Aorta (tissue), 5 donors: Measurements from ENCODE around the gene ATG14. TPM values are rescaled to one million over a fixed set of nuclear protein-coding genes. Genes with fewer than 3 reads are reported as not detected.
"Not testable (repeated sequence)": the region's sequence is repeated elsewhere in the genome, so short reads cannot be mapped to it uniquely, and the experiment has no call there.

Experiments
- ATAC-seq: fragments of 200-7000 bp; cut with Tn5 transposase; one replicate; pipeline ENCODE4 v1.9.1; 2022; ENCODE audit warnings: moderate library complexity; ENCODE audit not compliant: low FRiP score
- DNase-seq, 2 donors: peaks; one replicate each; pipeline ENCODE4 v3.0.0-alpha.2; 2020
- H3K27ac ChIP-seq, 2 donors: one replicate each; pipeline ENCODE4 v1.5.1; 2013; ENCODE audit warnings: low read length in 2 of 2, mild to moderate bottlenecking in 2 of 2, moderate library complexity in 2 of 2, control low read depth in 1 of 2, inconsistent platforms in 1 of 2, low read depth in 1 of 2
- H3K27me3 ChIP-seq, 2 donors: one replicate each; pipeline ENCODE4 v1.6.1; 2013; ENCODE audit warnings: control low read depth in 1 of 2, low read length in 1 of 2, mild to moderate bottlenecking in 1 of 2, moderate library complexity in 1 of 2; ENCODE audit not compliant: insufficient read depth in 2 of 2, control insufficient read depth in 1 of 2
- H3K36me3 ChIP-seq, 2 donors: one replicate each; pipeline ENCODE4 v1.6.1; 2013; ENCODE audit warnings: control low read depth in 1 of 2, low read length in 1 of 2, mild to moderate bottlenecking in 1 of 2; ENCODE audit not compliant: insufficient read depth in 2 of 2, control insufficient read depth in 1 of 2
- H3K4me1 ChIP-seq, 2 donors: one replicate each; pipeline ENCODE4 v1.6.1; 2013; ENCODE audit warnings: low read length in 2 of 2, control low read depth in 1 of 2, mild to moderate bottlenecking in 1 of 2, moderate library complexity in 1 of 2; ENCODE audit not compliant: insufficient read depth in 2 of 2, control insufficient read depth in 1 of 2
- H3K4me3 ChIP-seq, 2 donors: one replicate each; pipeline ENCODE4 v1.5.1; 2013; ENCODE audit warnings: low read length in 2 of 2, control low read depth in 1 of 2, mild to moderate bottlenecking in 1 of 2
- H3K9me3 ChIP-seq: one replicate; pipeline ENCODE4 v1.6.1; 2013; ENCODE audit warnings: mild to moderate bottlenecking, low read length; ENCODE audit not compliant: control insufficient read depth
- WGBS, 2 donors: extraction: QIAGEN DNeasy Blood & Tissue Kit; methylation state at CpG; one replicate each; pipeline ENCODE4 v1.1.7; 2013; 5-methylcytosine and 5-hydroxymethylcytosine counted together
- intact Hi-C, 2 donors: fragments of 100-400 bp; cut with DNase I; formaldehyde crosslinking; loops; one replicate each; pipeline versions ENCODE4 v1.14.2 to v1.15.0; 2022
- long read RNA-seq, 2 donors: library from polyadenylated mRNA; unstranded; transcript quantifications; one replicate each; pipeline ENCODE4 v2.0.0, GENCODE V29; 2020 to 2021
- polyA plus RNA-seq, 2 donors: library from polyadenylated mRNA; stranded (reverse); fragments of 200-250 nt; gene quantifications; one replicate each; pipeline ENCODE4 v1.2.3, GENCODE V29; 2013
- total RNA-seq, 2 donors: library from RNA; stranded (reverse); fragmentation: NEBNext Ultra II Directional; extraction: Animal tissue kit (Norgen Biotek cat#: 25700); gene quantifications; one replicate each; pipeline ENCODE4 v1.2.1, GENCODE V29; 2021
- donor health status: healthy with polysubstance abuse.
- donor health status: Bipolar disorder and iron deficiency.
- donor health status: DM: no; HTN: no; CAD: no.
- donor health status: DM: no; HTN: no; CAD: no.
- donor health status: DM: yes; HTN: yes; CAD: no.

ATG14 gene
- total RNA-seq = 10 to 100 TPM; 18.7 to 19.4 TPM
- polyA plus RNA-seq = 10 to 100 TPM in 1 of 2 donors, 1 to 10 TPM in 1; 6.0 to 11.5 TPM
- long read RNA-seq, donor 1, full-length matches to known transcripts = 10 of 38 reads
- long read RNA-seq, donor 1, partial matches to known transcripts = 11 of 38 reads
- long read RNA-seq, donor 1, other reads (novel, unspliced or antisense) = 17 of 38 reads
- long read RNA-seq, donor 2, full-length matches to known transcripts = 2 of 7 reads
- long read RNA-seq, donor 2, partial matches to known transcripts = 3 of 7 reads
- long read RNA-seq, donor 2, other reads (novel, unspliced or antisense) = 2 of 7 reads

GRCh38 chr14:55411426-55412389 lies at the start of gene ATG14:
ATG14 (minus strand) TSS chr14:55411830; CDS start chr14:55411822, 8 bp downstream.
- intact Hi-C loops = loop anchor here (10.0 kb wide), 2 partner anchors 137 to 147 kb away; partner anchors contain the start of gene FBXO34 (in 1 of the 2)
- WGBS, 2 donors = 3% methylated on average over 54 to 57 of the region's 57 CpGs
- Histone ChIP-seq H3K4me3 (peak within 1 kb of the TSS; percentile 77 to 90), H3K27ac (peak within 1 kb of the TSS; percentile 46 to 55), H3K27me3 (no peaks in the 10 kb centered on the region), H3K9me3 (no peaks in the 10 kb centered on the region), H3K36me3 (peaks cover 0 to 3% of the 10 kb centered on the region in 2 donors), H3K4me1 (peaks cover 2 to 6% of the 10 kb centered on the region in 2 donors)
- ATAC-seq = peak; percentile 98
- peak; percentile 91 to 93 for DNase-seq

GRCh38 chr14:55458800-55459515 lies 47.3 kb upstream of the ATG14 start:
- intact Hi-C loops = no loop called here
- no peaks in the 10 kb centered on the region for H3K9me3 ChIP-seq
- H3K27ac ChIP-seq = no peak overlapping the region
- no peaks in the 10 kb centered on the region for H3K36me3 ChIP-seq
- 86 to 88% methylated on average over 9 of the region's 9 CpGs for WGBS, 2 donors
- H3K4me3 ChIP-seq = no peak overlapping the region
- H3K27me3 ChIP-seq = no peaks in the 10 kb centered on the region
- no peaks in the 10 kb centered on the region for H3K4me1 ChIP-seq
- DNase-seq = no peak
- no peak for ATAC-seq

- no peaks in the 10 kb centered on the region for H3K27me3 ChIP-seq
- WGBS, 2 donors = 82 to 85% methylated on average over 6 of the region's 6 CpGs
- H3K36me3 ChIP-seq = no peaks in the 10 kb centered on the region
- no peaks in the 10 kb centered on the region for H3K4me1 ChIP-seq
- ATAC-seq = no peak
- H3K4me3 ChIP-seq = no peak overlapping the region
- no peak for DNase-seq
- H3K27ac ChIP-seq = no peak overlapping the region
- H3K9me3 ChIP-seq = no peaks in the 10 kb centered on the region
- intact Hi-C loops = no loop called here
Measured at GRCh38 chr14:55457496-55457895, 45.9 kb upstream of the ATG14 start.

- H3K4me3 ChIP-seq, H3K9me3 ChIP-seq, H3K27me3 ChIP-seq, H3K36me3 ChIP-seq, ATAC-seq, intact Hi-C loops, DNase-seq, H3K4me1 ChIP-seq, H3K27ac ChIP-seq: not testable (repeated sequence)
- 92 to 94% methylated on average over 16 to 25 of the region's 34 CpGs for WGBS, 2 donors
Measured at GRCh38 chr14:55456411-55456810, 44.8 kb upstream of the ATG14 start.

- Histone ChIP-seq H3K9me3 (no peaks in the 10 kb centered on the region), H3K4me3 (no peak overlapping the region), H3K36me3 (no peaks in the 10 kb centered on the region), H3K4me1 (no peaks in the 10 kb centered on the region), H3K27me3 (no peaks in the 10 kb centered on the region), H3K27ac (no peak overlapping the region)
- DNase-seq = peak in 1 of 2 donors; percentile 66
- intact Hi-C loops = no loop called here
- 56 to 70% methylated on average over 13 of the region's 13 CpGs for WGBS, 2 donors
- peak; percentile 22 for ATAC-seq
Measured at GRCh38 chr14:55454264-55455002, 42.8 kb upstream of the ATG14 start.

GRCh38 chr14:55451950-55452349 lies 40.3 kb upstream of the ATG14 start:
- no peak overlapping the region for H3K4me3 ChIP-seq
- no peaks in the 10 kb centered on the region for H3K36me3 ChIP-seq
- no peak for ATAC-seq
- no peaks in the 10 kb centered on the region for H3K9me3 ChIP-seq
- 55 to 56% methylated on average over 2 of the region's 2 CpGs for WGBS, 2 donors
- H3K27ac ChIP-seq = no peak overlapping the region
- no peak for DNase-seq
- H3K4me1 ChIP-seq = peaks cover 0 to 3% of the 10 kb centered on the region in 2 donors
- intact Hi-C loops = no loop called here
- H3K27me3 ChIP-seq = no peaks in the 10 kb centered on the region

GRCh38 chr14:55451398-55451797 lies 39.8 kb upstream of the ATG14 start:
- H3K27ac ChIP-seq = no peak overlapping the region
- H3K4me1 ChIP-seq = peaks cover 0 to 3% of the 10 kb centered on the region in 2 donors
- no peaks in the 10 kb centered on the region for H3K27me3 ChIP-seq
- no peak overlapping the region for H3K4me3 ChIP-seq
- intact Hi-C loops = no loop called here
- no peaks in the 10 kb centered on the region for H3K9me3 ChIP-seq
- DNase-seq = no peak
- H3K36me3 ChIP-seq = no peaks in the 10 kb centered on the region
- no peak for ATAC-seq
- WGBS, 2 donors = 43 to 47% methylated on average over 4 of the region's 4 CpGs

GRCh38 chr14:55450987-55451386 lies 39.4 kb upstream of the ATG14 start:
- intact Hi-C loops = no loop called here
- H3K9me3 ChIP-seq = no peaks in the 10 kb centered on the region
- H3K4me1 ChIP-seq = peaks cover 0 to 3% of the 10 kb centered on the region in 2 donors
- DNase-seq (no peak), ATAC-seq (no peak)
- H3K27me3 ChIP-seq = no peaks in the 10 kb centered on the region
- H3K4me3 ChIP-seq = no peak overlapping the region
- H3K27ac ChIP-seq = no peak overlapping the region
- no peaks in the 10 kb centered on the region for H3K36me3 ChIP-seq
